GM18498 (cell line): ENCODE measurements around the gene ZDHHC19.

ENCODE experiments used
- ATAC-seq: cut with Tn5 transposase; IDR thresholded peaks from one replicate; pipeline ENCODE4 v1.9.1; 2021; ENCODE audit warnings: mild to moderate bottlenecking, moderate library complexity; ENCODE audit not compliant: unreplicated experiment

ZDHHC19 gene

DNA sequence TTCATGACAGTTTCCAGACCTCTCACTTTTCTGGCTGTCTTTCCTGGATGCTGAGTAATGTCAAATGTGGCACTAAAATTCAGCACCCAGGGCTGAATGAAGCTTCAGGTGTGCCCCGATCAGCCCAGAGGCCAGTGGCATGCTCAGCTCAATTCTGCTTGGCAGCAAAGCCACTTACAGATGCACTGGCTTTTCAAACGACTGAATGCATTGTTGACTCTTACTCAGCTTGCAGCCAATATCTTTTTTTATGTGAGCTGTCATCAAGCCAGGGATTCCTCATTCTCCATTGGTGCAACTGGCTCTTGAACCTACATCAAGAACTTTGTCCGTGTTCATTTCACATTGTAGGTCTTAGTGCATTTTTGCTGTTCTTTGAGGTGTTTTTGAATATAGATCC is 60.7 kb downstream of the ZDHHC19 start:
- no peak for ATAC-seq

DNA sequence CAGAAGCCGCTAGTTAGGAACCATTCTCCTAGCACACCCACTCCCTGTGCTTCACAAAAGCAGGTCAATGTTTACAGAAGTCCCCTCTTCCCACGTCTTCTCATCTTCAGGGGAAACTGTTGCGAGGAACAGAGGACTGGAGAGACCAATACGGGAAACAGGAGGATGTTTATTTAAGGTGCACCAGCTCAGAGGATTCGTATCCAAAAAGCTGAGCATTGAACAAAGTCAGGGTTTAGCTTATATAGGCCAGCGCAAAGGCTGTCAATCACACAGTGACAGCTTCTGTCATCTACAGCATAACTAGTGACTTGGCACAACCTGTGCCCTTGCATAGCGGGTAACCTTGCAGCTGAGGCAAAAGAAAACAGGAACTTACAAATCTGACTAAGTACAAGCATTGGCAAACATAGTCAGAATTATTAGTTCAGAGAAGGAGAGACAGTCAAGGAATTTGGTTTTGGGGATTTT is 61.3 kb downstream of the ZDHHC19 start:
- ATAC-seq, result no peak

- no peak for ATAC-seq
These were observed 61.8 kb downstream of the ZDHHC19 start for GRCh38 chr3:196149375-196149774.
